ENCODE data around the gene SLC22A3.
"Not testable (repeated sequence)": the region's sequence is repeated elsewhere in the genome, so short reads cannot be mapped to it uniquely, and the experiment has no call there.

SLC22A3 gene

GRCh38 chr6:160420253-160420968 is 72.2 kb downstream of the SLC22A3 start:
- no peak for DNase-seq

GRCh38 chr6:160420969-160421556 is 72.9 kb downstream of the SLC22A3 start:
- DNase-seq = no peak

- DNase-seq = no peak
Observed at GRCh38 chr6:160421854-160422253, 73.7 kb downstream of the SLC22A3 start.

- DNase-seq = no peak
Observed at GRCh38 chr6:160424256-160424655, 76.1 kb downstream of the SLC22A3 start.

- DNase-seq = no peak
Observed at GRCh38 chr6:160426136-160426535, 78.0 kb downstream of the SLC22A3 start.

- no peak for DNase-seq
Observed at GRCh38 chr6:160427312-160428068, 79.3 kb downstream of the SLC22A3 start.

GRCh38 chr6:160428069-160428430 is 79.9 kb downstream of the SLC22A3 start:
- DNase-seq = no peak

- no peak for DNase-seq
Observed at GRCh38 chr6:160428818-160429619, 80.8 kb downstream of the SLC22A3 start.

GRCh38 chr6:160429620-160429895 is 81.4 kb downstream of the SLC22A3 start:
- DNase-seq = no peak

GRCh38 chr6:160430203-160430602 is 82.0 kb downstream of the SLC22A3 start:
- no peak for DNase-seq

- no peak for DNase-seq
Observed at GRCh38 chr6:160430751-160431150, 82.6 kb downstream of the SLC22A3 start.

GRCh38 chr6:160431226-160431625 is 83.0 kb downstream of the SLC22A3 start:
- DNase-seq = no peak

- no peak for DNase-seq
Observed at GRCh38 chr6:160431791-160432404, 83.7 kb downstream of the SLC22A3 start.

- DNase-seq = no peak
Observed at GRCh38 chr6:160435935-160436334, 87.8 kb downstream of the SLC22A3 start.

- no peak for DNase-seq
Observed at GRCh38 chr6:160437154-160437553, 89.0 kb downstream of the SLC22A3 start.

GRCh38 chr6:160437775-160438174 is 89.6 kb downstream of the SLC22A3 start:
- DNase-seq = no peak

- DNase-seq = no peak
Observed at GRCh38 chr6:160438481-160438880, 90.3 kb downstream of the SLC22A3 start.

GRCh38 chr6:160439751-160440150 is 91.6 kb downstream of the SLC22A3 start:
- no peak for DNase-seq

- no peak for DNase-seq
Observed at GRCh38 chr6:160442151-160442550, 94.0 kb downstream of the SLC22A3 start.

- no peak for DNase-seq
Observed at GRCh38 chr6:160445130-160445529, 97.0 kb downstream of the SLC22A3 start.

- DNase-seq = no peak
Observed at GRCh38 chr6:160447350-160447749, 99.2 kb downstream of the SLC22A3 start.

- not testable (repeated sequence) for DNase-seq
Observed at GRCh38 chr6:160449787-160450186, 101.6 kb downstream of the SLC22A3 start.

GRCh38 chr6:160450849-160451248 is 102.7 kb downstream of the SLC22A3 start:
- DNase-seq = no peak
